Mononuclear cell (primary cell): ENCODE results near the gene WDR45. TPM values are rescaled to one million over a fixed set of nuclear protein-coding genes. Genes with fewer than 3 reads are reported as not detected.
A peak's percentile ranks its signal among the peaks of the same experiment; 100 is the strongest.

Source experiments
- H3K27me3 ChIP-seq: 2 replicates; pipeline ENCODE4 v1.6.0; 2011; ENCODE audit warnings: low read length, control low read depth; ENCODE audit not compliant: insufficient read depth
- H3K4me1 ChIP-seq: 2 replicates; pipeline ENCODE4 v1.5.1; 2011; ENCODE audit warnings: mild to moderate bottlenecking, low read length, control low read depth; ENCODE audit not compliant: insufficient read depth
- H3K4me3 ChIP-seq: 2 replicates; pipeline ENCODE4 v1.5.1; 2011; ENCODE audit warnings: mild to moderate bottlenecking, low read length, moderate library complexity
- H3K9me3 ChIP-seq: 2 replicates; pipeline ENCODE4 v1.5.1; 2011; ENCODE audit warnings: low read depth, mild to moderate bottlenecking, control low read depth, low read length
- total RNA-seq: library from RNA; depleted of rRNA; stranded (reverse); fragments of >200 nt; gene quantifications from one replicate; pipeline ENCODE4 v1.2.3, GENCODE V29; 2012

The WDR45 gene
- total RNA-seq, 1 donor = 48.7 TPM

- H3K9me3 ChIP-seq = no peaks in the 10 kb centered on the region
- peak overlapping the region; percentile 64 for H3K4me3 ChIP-seq
- peaks cover 44% of the 10 kb centered on the region for H3K4me1 ChIP-seq
- no peaks in the 10 kb centered on the region for H3K27me3 ChIP-seq
Observed at GRCh38 chrX:49041744-49042580, 37.7 kb downstream of the WDR45 start.

- no peak overlapping the region for H3K4me3 ChIP-seq
Observed at GRCh38 chrX:49040376-49040955, 39.2 kb downstream of the WDR45 start.

GRCh38 chrX:49039598-49040375 lies 39.9 kb downstream of the WDR45 start:
- no peaks in the 10 kb centered on the region for H3K27me3 ChIP-seq
- no peaks in the 10 kb centered on the region for H3K9me3 ChIP-seq
- H3K4me3 ChIP-seq = no peak overlapping the region
- peaks cover 44% of the 10 kb centered on the region for H3K4me1 ChIP-seq

More at GRCh38 chrX:49040376-49040955, 39.2 kb downstream of the WDR45 start:
- H3K27me3 ChIP-seq = no peaks in the 10 kb centered on the region
- peaks cover 44% of the 10 kb centered on the region for H3K4me1 ChIP-seq
- no peaks in the 10 kb centered on the region for H3K9me3 ChIP-seq

- H3K4me1 ChIP-seq = peaks cover 50% of the 10 kb centered on the region
- H3K4me3 ChIP-seq = no peak overlapping the region
- H3K9me3 ChIP-seq = no peaks in the 10 kb centered on the region
- H3K27me3 ChIP-seq = no peaks in the 10 kb centered on the region
Observed at GRCh38 chrX:49037883-49038475, 41.7 kb downstream of the WDR45 start.

GRCh38 chrX:49030283-49030682 lies 49.4 kb downstream of the WDR45 start:
- Histone ChIP-seq H3K9me3 (no peaks in the 10 kb centered on the region), H3K4me3 (no peak overlapping the region), H3K4me1 (peaks cover 12% of the 10 kb centered on the region), H3K27me3 (no peaks in the 10 kb centered on the region)

- H3K4me1 ChIP-seq = peaks cover 12% of the 10 kb centered on the region
- no peak overlapping the region for H3K4me3 ChIP-seq
- no peaks in the 10 kb centered on the region for H3K27me3 ChIP-seq
- no peaks in the 10 kb centered on the region for H3K9me3 ChIP-seq
Observed at GRCh38 chrX:49029876-49030275, 49.8 kb downstream of the WDR45 start.

Other genes with a start within 250 kb of the WDR45 start
- 3.3 TPM for gene PCSK1N, start 244.3 kb downstream of the WDR45 start, total RNA-seq
- 18.3 TPM for gene TIMM17B, start 182.1 kb downstream of the WDR45 start, total RNA-seq
- 37.6 TPM for gene PQBP1, start 182.0 kb downstream of the WDR45 start, total RNA-seq
- 8.5 TPM for gene SLC35A2, start 168.2 kb downstream of the WDR45 start, total RNA-seq
- 239 TPM for gene PIM2, start 160.9 kb downstream of the WDR45 start, total RNA-seq
- 56.1 TPM for gene OTUD5, start 122.3 kb downstream of the WDR45 start, total RNA-seq
- gene KCND1, start 108.0 kb downstream of the WDR45 start, total RNA-seq = 1.2 TPM
- gene GRIPAP1, start 77.6 kb downstream of the WDR45 start, total RNA-seq = 24.9 TPM
- 29.3 TPM for gene TFE3, start 36.5 kb downstream of the WDR45 start, total RNA-seq
- gene CCDC120, start 20.9 kb downstream of the WDR45 start, total RNA-seq = 2.9 TPM
- 5.5 TPM for gene PRAF2, start 5.9 kb downstream of the WDR45 start, total RNA-seq
- 8.9 TPM for gene GPKOW, start 43.8 kb upstream of the WDR45 start, total RNA-seq
- gene MAGIX, start 82.9 kb upstream of the WDR45 start, total RNA-seq = 0.42 TPM
- gene PLP2, start 92.0 kb upstream of the WDR45 start, total RNA-seq = 53.9 TPM
- gene PRICKLE3, start 106.5 kb upstream of the WDR45 start, total RNA-seq = 3.3 TPM
- gene SYP, start 120.3 kb upstream of the WDR45 start, total RNA-seq = 0.42 TPM
- 0.31 TPM for gene CACNA1F, start 153.5 kb upstream of the WDR45 start, total RNA-seq
- gene CCDC22, start 155.6 kb upstream of the WDR45 start, total RNA-seq = 10.1 TPM
- 0.94 TPM for gene FOXP3, start 184.8 kb upstream of the WDR45 start, total RNA-seq
- gene PPP1R3F, start 189.9 kb upstream of the WDR45 start, total RNA-seq = 3.6 TPM
- not detected for gene GAGE10, start 223.8 kb upstream of the WDR45 start, total RNA-seq
- gene GAGE12J, start 242.2 kb upstream of the WDR45 start, total RNA-seq = not detected